Mucosa of descending colon (tissue), 3 donors: ENCODE results near the gene OCA2. TPM values are rescaled to one million over a fixed set of nuclear protein-coding genes. Genes with fewer than 3 reads are reported as not detected.

ENCODE experiments used
- ATAC-seq: fragments of 200-7000 bp; cut with Tn5 transposase; one replicate; pipeline ENCODE4 v1.9.1; 2020; ENCODE audit warnings: mild to moderate bottlenecking, moderate library complexity
- DNase-seq, 3 donors: peaks; one replicate each; pipeline ENCODE4 v3.0.0-alpha.2; 2020
- H3K36me3 ChIP-seq: fragments of 200-600 bp; one replicate; pipeline ENCODE4 v1.8.0; 2021; ENCODE audit warnings: low read depth, mild to moderate bottlenecking
- H3K4me1 ChIP-seq: fragments of 200-600 bp; one replicate; pipeline ENCODE4 v1.8.0; 2021; ENCODE audit warnings: low read depth, mild to moderate bottlenecking
- H3K4me3 ChIP-seq: fragments of 200-600 bp; one replicate; pipeline ENCODE4 v1.8.0; 2021; ENCODE audit warnings: mild to moderate bottlenecking
- H3K9me3 ChIP-seq: fragments of 200-600 bp; one replicate; pipeline ENCODE4 v1.8.0; 2021; ENCODE audit warnings: mild to moderate bottlenecking
- intact Hi-C, 2 donors: fragments of 100-400 bp; cut with DNase I in 1 of 2; cut with micrococcal nuclease in 1 of 2; formaldehyde crosslinking; loops; one replicate each; pipeline versions ENCODE4 v1.11.0 to v1.11.1; 2022; cut with DNase I, micrococcal nuclease
- total RNA-seq, 3 donors: library from RNA; stranded (reverse); fragmentation: NEBNext Ultra II Directional in 2 of 3; extraction: Animal tissue kit (Norgen Biotek cat#: 25700) in 2 of 3; gene quantifications; one replicate each; pipeline versions ENCODE4 v1.2.1 to v1.2.4, GENCODE V29; 2021 to 2023
- TF ChIP-seq, protein P1 (sequence below): fragments of 200-600 bp; IDR thresholded peaks from one replicate; pipeline ENCODE4 v1.8.0; 2022; ENCODE audit warnings: antibody characterized with exemption, mild to moderate bottlenecking
- donor health status: DM: no; HTN: no; CAD: no; lungs with moderate emphysema.
- donor health status: DM: no; HTN: no; CAD: no.
- donor health status: DM: no; HTN: yes; CAD: no.

OCA2 gene
- total RNA-seq, 3 donors from 2014 or later: 0.22 to 0.32 TPM; not detected in 1

DNA sequence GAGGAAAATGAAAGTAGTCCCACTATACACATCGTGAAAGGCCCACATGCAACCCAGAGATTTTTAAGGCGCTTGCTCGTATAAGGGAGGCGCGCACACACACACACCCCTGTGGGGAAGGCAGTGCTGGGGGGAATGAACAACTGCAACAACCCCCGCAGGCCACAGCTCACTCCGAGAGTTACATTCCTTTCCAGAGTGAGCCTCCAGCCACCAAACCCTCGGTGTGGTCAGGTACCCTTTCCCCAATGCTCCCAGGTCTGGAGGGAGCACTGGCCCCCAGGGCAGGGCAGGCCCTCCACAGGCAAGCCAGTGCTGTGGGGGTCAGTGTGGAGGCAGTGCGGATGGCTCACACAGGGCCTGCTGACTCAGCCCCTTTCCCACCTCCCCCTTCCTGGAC is 115.6 kb downstream of the OCA2 start:
- no peak for ATAC-seq
- H3K9me3 ChIP-seq: no peaks in the 10 kb centered on the region
- H3K4me1 ChIP-seq: no peaks in the 10 kb centered on the region
- TF ChIP-seq, protein P1, sequence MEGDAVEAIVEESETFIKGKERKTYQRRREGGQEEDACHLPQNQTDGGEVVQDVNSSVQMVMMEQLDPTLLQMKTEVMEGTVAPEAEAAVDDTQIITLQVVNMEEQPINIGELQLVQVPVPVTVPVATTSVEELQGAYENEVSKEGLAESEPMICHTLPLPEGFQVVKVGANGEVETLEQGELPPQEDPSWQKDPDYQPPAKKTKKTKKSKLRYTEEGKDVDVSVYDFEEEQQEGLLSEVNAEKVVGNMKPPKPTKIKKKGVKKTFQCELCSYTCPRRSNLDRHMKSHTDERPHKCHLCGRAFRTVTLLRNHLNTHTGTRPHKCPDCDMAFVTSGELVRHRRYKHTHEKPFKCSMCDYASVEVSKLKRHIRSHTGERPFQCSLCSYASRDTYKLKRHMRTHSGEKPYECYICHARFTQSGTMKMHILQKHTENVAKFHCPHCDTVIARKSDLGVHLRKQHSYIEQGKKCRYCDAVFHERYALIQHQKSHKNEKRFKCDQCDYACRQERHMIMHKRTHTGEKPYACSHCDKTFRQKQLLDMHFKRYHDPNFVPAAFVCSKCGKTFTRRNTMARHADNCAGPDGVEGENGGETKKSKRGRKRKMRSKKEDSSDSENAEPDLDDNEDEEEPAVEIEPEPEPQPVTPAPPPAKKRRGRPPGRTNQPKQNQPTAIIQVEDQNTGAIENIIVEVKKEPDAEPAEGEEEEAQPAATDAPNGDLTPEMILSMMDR: no peak
- H3K36me3 ChIP-seq: no peaks in the 10 kb centered on the region
- intact Hi-C loops: no loop called here
- H3K4me3 ChIP-seq: no peak overlapping the region
- DNase-seq: no peak

DNA sequence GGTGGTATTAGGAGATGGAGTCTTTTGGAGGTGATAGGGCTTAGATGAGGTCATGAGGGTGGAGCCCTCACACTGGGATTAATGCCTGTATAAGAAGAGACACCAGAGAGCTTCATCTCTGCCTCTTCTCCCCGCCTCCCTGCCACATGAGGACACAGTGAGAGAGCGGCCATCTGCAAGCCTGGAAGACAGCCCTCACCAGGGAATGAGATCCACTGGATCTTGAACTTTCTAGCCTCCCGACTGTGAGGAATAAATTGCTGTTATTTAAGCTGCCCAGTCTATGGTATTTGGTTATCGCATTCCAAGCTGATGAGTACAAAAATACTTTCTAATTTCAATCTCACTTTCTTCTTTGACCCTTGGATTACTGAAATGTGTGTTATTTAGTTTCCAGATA is 121.4 kb downstream of the OCA2 start:
- intact Hi-C loops: no loop called here
- Histone ChIP-seq H3K36me3 (no peaks in the 10 kb centered on the region), H3K4me1 (no peaks in the 10 kb centered on the region), H3K9me3 (peaks cover 11% of the 10 kb centered on the region), H3K4me3 (no peak overlapping the region)
- ATAC-seq (no peak), DNase-seq (no peak)
- TF ChIP-seq, protein P1: no peak

GRCh38 chr15:27973886-27974285 is 125.2 kb downstream of the OCA2 start:
- no peaks in the 10 kb centered on the region for H3K4me1 ChIP-seq
- DNase-seq: no peak
- intact Hi-C loops: no loop called here
- ATAC-seq: no peak
- TF ChIP-seq, protein P1: no peak
- peaks cover 21% of the 10 kb centered on the region for H3K9me3 ChIP-seq
- H3K4me3 ChIP-seq: no peak overlapping the region
- no peaks in the 10 kb centered on the region for H3K36me3 ChIP-seq

- no peak for ATAC-seq
- H3K9me3 ChIP-seq: peaks cover 30% of the 10 kb centered on the region
- no peak for DNase-seq
- no peaks in the 10 kb centered on the region for H3K36me3 ChIP-seq
- H3K4me3 ChIP-seq: no peak overlapping the region
- H3K4me1 ChIP-seq: no peaks in the 10 kb centered on the region
- TF ChIP-seq, protein P1: no peak
- intact Hi-C loops: no loop called here
Observed at GRCh38 chr15:27970661-27971392, 128.3 kb downstream of the OCA2 start.

DNA sequence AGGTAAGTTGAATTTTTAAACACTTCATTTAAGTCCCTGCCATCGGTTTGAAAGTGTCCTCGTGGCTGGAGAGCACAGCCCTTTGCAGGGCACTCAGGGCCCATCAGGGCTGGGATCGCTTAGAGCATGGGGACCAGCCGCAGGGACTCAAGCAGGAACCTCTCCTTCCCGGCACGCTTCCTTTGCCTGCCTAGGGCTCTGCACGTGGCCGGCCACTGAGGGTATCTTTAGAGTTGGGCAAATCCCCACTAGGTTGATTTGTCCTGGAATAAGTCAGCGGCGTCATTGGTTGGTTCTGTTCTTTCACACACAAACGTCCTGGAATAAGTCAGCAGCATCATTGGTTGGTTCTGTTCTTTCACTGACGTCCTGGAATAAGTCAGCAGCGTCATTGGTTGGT is 131.6 kb downstream of the OCA2 start:
- Histone ChIP-seq H3K9me3 (peaks cover 19% of the 10 kb centered on the region), H3K4me3 (no peak overlapping the region), H3K36me3 (no peaks in the 10 kb centered on the region), H3K4me1 (no peaks in the 10 kb centered on the region)
- ATAC-seq (no peak), DNase-seq (no peak)
- TF ChIP-seq, protein P1: no peak
- intact Hi-C loops: no loop called here
